OCI-LY3 (cell line): ENCODE results near the gene CCR9.
A peak's percentile ranks its signal among the peaks of the same experiment; 100 is the strongest.

Experiments
- EZH2phosphoT487 ChIP-seq: fragments of 200-600 bp; shearing (Covaris generic); IDR thresholded peaks from 2 replicates; pipeline ENCODE4 v1.6.1; 2018; ENCODE audit warnings: antibody characterized with exemption, mixed run types, low read depth
- TF ChIP-seq, protein P1 (sequence below): fragments of 200-600, 300-600 bp; sonication (generic); IDR thresholded peaks from 2 replicates; pipeline ENCODE4 v1.5.1; 2014; ENCODE audit warnings: antibody characterized with exemption, low read length, low read depth

DNA sequence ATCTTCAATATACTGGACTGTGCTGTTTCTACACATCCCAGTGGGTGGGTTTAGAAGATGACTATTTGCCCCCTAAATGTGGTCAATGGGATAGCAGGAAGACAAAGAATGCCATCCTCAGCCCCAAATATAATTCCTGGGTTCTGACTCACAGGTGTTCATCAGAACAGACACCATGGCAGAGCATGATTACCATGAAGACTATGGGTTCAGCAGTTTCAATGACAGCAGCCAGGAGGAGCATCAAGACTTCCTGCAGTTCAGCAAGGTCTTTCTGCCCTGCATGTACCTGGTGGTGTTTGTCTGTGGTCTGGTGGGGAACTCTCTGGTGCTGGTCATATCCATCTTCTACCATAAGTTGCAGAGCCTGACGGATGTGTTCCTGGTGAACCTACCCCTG, 60.0 kb downstream of the CCR9 start:
- TF ChIP-seq, protein P1, sequence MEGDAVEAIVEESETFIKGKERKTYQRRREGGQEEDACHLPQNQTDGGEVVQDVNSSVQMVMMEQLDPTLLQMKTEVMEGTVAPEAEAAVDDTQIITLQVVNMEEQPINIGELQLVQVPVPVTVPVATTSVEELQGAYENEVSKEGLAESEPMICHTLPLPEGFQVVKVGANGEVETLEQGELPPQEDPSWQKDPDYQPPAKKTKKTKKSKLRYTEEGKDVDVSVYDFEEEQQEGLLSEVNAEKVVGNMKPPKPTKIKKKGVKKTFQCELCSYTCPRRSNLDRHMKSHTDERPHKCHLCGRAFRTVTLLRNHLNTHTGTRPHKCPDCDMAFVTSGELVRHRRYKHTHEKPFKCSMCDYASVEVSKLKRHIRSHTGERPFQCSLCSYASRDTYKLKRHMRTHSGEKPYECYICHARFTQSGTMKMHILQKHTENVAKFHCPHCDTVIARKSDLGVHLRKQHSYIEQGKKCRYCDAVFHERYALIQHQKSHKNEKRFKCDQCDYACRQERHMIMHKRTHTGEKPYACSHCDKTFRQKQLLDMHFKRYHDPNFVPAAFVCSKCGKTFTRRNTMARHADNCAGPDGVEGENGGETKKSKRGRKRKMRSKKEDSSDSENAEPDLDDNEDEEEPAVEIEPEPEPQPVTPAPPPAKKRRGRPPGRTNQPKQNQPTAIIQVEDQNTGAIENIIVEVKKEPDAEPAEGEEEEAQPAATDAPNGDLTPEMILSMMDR = peak; percentile 44
- no peak for TF ChIP-seq EZH2phosphoT487
